K562 (cell line): ENCODE measurements around the gene UROS. TPM values are rescaled to one million over a fixed set of nuclear protein-coding genes. Genes with fewer than 3 reads are reported as not detected.

Experiments used
- ATAC-seq: fragments of 200-7000 bp; cut with Tn5 transposase; 3 replicates; pipeline ENCODE4 v1.9.1; 2020; ENCODE audit warnings: moderate library complexity
- BruUV-seq: library from RNA; stranded (reverse); fragments of 400-500 nt; replicated peaks from 2 replicates; lab custom pipeline; 2021; lab: Mats Ljungman, UMichigan
- CTCF ChIA-PET: fragments of 300-600 bp; formaldehyde crosslinking; extraction: SDS; loops from one replicate; lab custom pipeline; 2021; ENCODE audit warnings: low intra/inter-chr PET ratio; lab: Yijun Ruan, JAX
- POLR2A ChIA-PET: fragments of 300-600, 350-650 bp; sonication (Branson Sonifier 250); formaldehyde crosslinking; extraction: SDS; loops from one replicate; lab custom pipeline; 2021; ENCODE audit warnings: antibody characterized with exemption, inconsistent platforms; lab: Yijun Ruan, JAX
- DNase-seq, 4 experiments: peaks; one replicate each; pipeline versions ENCODE4 v3.0.0 to v3.0.0-alpha.2; 2011 to 2018; ENCODE audit warnings: low spot score in 3 of 4, mixed read lengths in 3 of 4; ENCODE audit errors: extremely low read depth in 1 of 4
- FAIRE-seq: peaks from 2 replicates; lab custom pipeline; 2011; peaks lifted over from hg19 to GRCh38; lab: Jason Lieb, UNC
- H2AFZ ChIP-seq: 2 replicates; pipeline ENCODE4 v1.6.0; 2011; ENCODE audit warnings: low read depth, low read length, control low read depth, inconsistent platforms
- H3K27ac ChIP-seq: fragments of 200-600 bp; 3 replicates; pipeline ENCODE4 v1.8.0; 2011; ENCODE audit warnings: low read depth, mild to moderate bottlenecking, control low read depth, inconsistent platforms, low read length, moderate library complexity, mixed read lengths; ENCODE audit errors: extremely low read depth
- H3K27me3 ChIP-seq, 2 experiments: fragments of 300-600 bp in 1 of 2; 2 replicates in 1 of 2; 3 replicates in 1 of 2; pipeline versions ENCODE4 v1.6.0 to v1.8.0; 2011; ENCODE audit warnings: inconsistent platforms in 2 of 2, low read length in 2 of 2, mild to moderate bottlenecking in 1 of 2, mixed read lengths in 1 of 2, moderate library complexity in 1 of 2; ENCODE audit not compliant: control insufficient read depth in 2 of 2, insufficient read depth in 2 of 2
- H3K36me3 ChIP-seq: fragments of 300-600 bp; 3 replicates; pipeline ENCODE4 v1.8.0; 2011; ENCODE audit warnings: mild to moderate bottlenecking, low read length, inconsistent platforms; ENCODE audit not compliant: control insufficient read depth, insufficient read depth
- H3K4me1 ChIP-seq, 2 experiments: fragments of 200-600 bp in 1 of 2; replicated peaks in 1 of 2; 2 replicates in 1 of 2; 3 replicates in 1 of 2; pipeline versions ENCODE4 v1.5.1 to v1.8.0; 2011; ENCODE audit warnings: inconsistent platforms in 2 of 2, low read length in 2 of 2, mild to moderate bottlenecking in 1 of 2, mixed read lengths in 1 of 2, moderate library complexity in 1 of 2; ENCODE audit not compliant: control insufficient read depth in 2 of 2, insufficient read depth in 2 of 2
- H3K4me2 ChIP-seq: 2 replicates; pipeline ENCODE4 v1.6.1; 2011; ENCODE audit warnings: low read length, control low read depth, inconsistent platforms, mixed read lengths; ENCODE audit not compliant: insufficient read depth
- H3K4me3 ChIP-seq: fragments of 200-600 bp; sonication (generic), shearing (Covaris generic); 2 replicates; pipeline ENCODE4 v1.5.1; 2016; ENCODE audit warnings: control low read depth, inconsistent platforms
- H3K79me2 ChIP-seq: fragments of 200-600 bp; 3 replicates; pipeline ENCODE4 v1.8.0; 2011; ENCODE audit warnings: low read length, inconsistent platforms; ENCODE audit not compliant: control insufficient read depth, insufficient read depth
- H3K9ac ChIP-seq, 2 experiments: 2 replicates each; pipeline versions ENCODE4 v1.6.0 to v1.6.1; 2011; ENCODE audit warnings: low read depth in 2 of 2, low read length in 2 of 2, control low read depth in 1 of 2, inconsistent platforms in 1 of 2, mild to moderate bottlenecking in 1 of 2, mixed read lengths in 1 of 2; ENCODE audit not compliant: insufficient read depth in 1 of 2
- H3K9me1 ChIP-seq: one replicate; pipeline ENCODE4 v1.6.0; 2011; ENCODE audit warnings: inconsistent platforms, mild to moderate bottlenecking, low read length, moderate library complexity; ENCODE audit not compliant: control insufficient read depth, insufficient read depth
- H3K9me3 ChIP-seq: replicated peaks from 2 replicates; pipeline ENCODE4 v1.5.1; 2011; ENCODE audit warnings: low read depth, low read length, inconsistent platforms; ENCODE audit not compliant: control insufficient read depth, insufficient read depth
- H4K20me1 ChIP-seq: replicated peaks from 2 replicates; pipeline ENCODE4 v1.6.1; 2011; ENCODE audit warnings: low read length, inconsistent platforms, mixed read lengths; ENCODE audit not compliant: control insufficient read depth, insufficient read depth
- BRF1 ChIP-seq: IDR thresholded peaks from 3 replicates; pipeline ENCODE4 v1.6.1; 2011; ENCODE audit warnings: borderline replicate concordance, mild to moderate bottlenecking; ENCODE audit not compliant: insufficient read length; ENCODE audit errors: extremely low read depth
- CBX8 ChIP-seq: fragments of 200-600 bp; sonication (generic); IDR thresholded peaks from 2 replicates; pipeline ENCODE4 v1.6.1; 2012; ENCODE audit warnings: borderline replicate concordance, mixed run types, low read depth, mild to moderate bottlenecking, moderate library complexity, mixed read lengths, low read length, control low read depth, inconsistent platforms; ENCODE audit not compliant: poor library complexity, severe bottlenecking; ENCODE audit errors: extremely low read depth
- CREB3 ChIP-seq: fragments of 450-650 bp; conservative IDR thresholded peaks from 2 replicates; pipeline ENCODE4 v1.6.1; 2016; ENCODE audit warnings: missing genetic modification characterization, low read depth, mild to moderate bottlenecking, missing compliant biosample characterization, moderate library complexity
- ESRRA ChIP-seq: fragments of 450-650 bp; IDR thresholded peaks from 2 replicates; pipeline ENCODE4 v1.6.1; 2014; ENCODE audit warnings: low read depth, mild to moderate bottlenecking, moderate library complexity, borderline replicate concordance
- ETV6 ChIP-seq, 3 experiments: fragments of 150-350 bp in 1 of 3; sonication (generic) in 1 of 3; formaldehyde crosslinking in 1 of 3; IDR thresholded peaks; 2 replicates each; pipeline versions ENCODE4 v1.6.1 to v1.8.0; 2014 to 2022; ENCODE audit warnings: borderline replicate concordance in 2 of 3, low read depth in 2 of 3, antibody characterized with exemption in 1 of 3, low read length in 1 of 3, mild to moderate bottlenecking in 1 of 3, missing genetic modification reagents in 1 of 3
- HLTF ChIP-seq: fragments of 450-650 bp; IDR thresholded peaks from 2 replicates; pipeline ENCODE4 v1.6.1; 2016
- HMG20A ChIP-seq: fragments of 450-650 bp; formaldehyde crosslinking; conservative IDR thresholded peaks from 2 replicates; pipeline ENCODE4 v1.4.0; 2020; ENCODE audit warnings: mild to moderate bottlenecking, mixed read lengths
- NR1H2 ChIP-seq: sonication (generic); formaldehyde crosslinking; IDR thresholded peaks from 2 replicates; pipeline ENCODE4 v1.4.0; 2020; ENCODE audit warnings: mild to moderate bottlenecking, missing genetic modification reagents
- PCBP2 ChIP-seq: fragments of 200-400 bp; formaldehyde crosslinking; IDR thresholded peaks from 2 replicates; pipeline ENCODE4 v1.6.1; 2018; ENCODE audit warnings: low read length, low read depth, mild to moderate bottlenecking, moderate library complexity; ENCODE audit not compliant: poor library complexity, severe bottlenecking
- PHB ChIP-seq: fragments of 250-450 bp; sonication (Bioruptor Pico); IDR thresholded peaks from 2 replicates; pipeline ENCODE4 v1.5.0; 2021
- RNF219 ChIP-seq: fragments of 250-450 bp; sonication (Bioruptor Pico); IDR thresholded peaks from 2 replicates; pipeline ENCODE4 v1.5.0; 2022; ENCODE audit warnings: mild to moderate bottlenecking
- ZBTB12 ChIP-seq: fragments of 250-450 bp; sonication (Bioruptor Pico); IDR thresholded peaks from 2 replicates; pipeline ENCODE4 v1.4.0; 2020
- ZNF212 ChIP-seq: fragments of 450-650 bp; formaldehyde crosslinking; IDR thresholded peaks from 2 replicates; pipeline ENCODE4 v1.4.0; 2020; ENCODE audit warnings: mild to moderate bottlenecking
- ZNF695 ChIP-seq: fragments of 450-650 bp; formaldehyde crosslinking; IDR thresholded peaks from 2 replicates; pipeline ENCODE4 v1.4.0; 2020; ENCODE audit warnings: mild to moderate bottlenecking, moderate library complexity
- WGBS: fragments of 100-300 bp; shearing (Covaris generic); methylation state at CpG from one replicate; pipeline ENCODE4 v1.1.6; 2016; ENCODE audit warnings: low coverage, mixed read lengths; ENCODE audit not compliant: insufficient coverage; ENCODE audit errors: missing lambda C conversion rate; 5-methylcytosine and 5-hydroxymethylcytosine counted together
- in situ Hi-C: fragments of 300-500 bp; cut with MboI; formaldehyde crosslinking; loops from 4 replicates; pipeline ENCODE4 v1.15.0; 2018; ENCODE audit warnings: inconsistent platforms, mixed read lengths
- intact Hi-C: fragments of 100-400 bp; cut with micrococcal nuclease; formaldehyde crosslinking; loops from 2 replicates; pipeline ENCODE4 v1.14.2; 2022
- polyA plus RNA-seq, 8 experiments: library from polyadenylated mRNA; depleted of rRNA in 4 of 8; stranded (reverse) in 5 of 8; unstranded in 3 of 8; fragments of >200 nt; fragmentation: Nextera tagmentation in 2 of 8; fragmentation: Illumina TruSeq in 1 of 8; extraction: Ambion mirVana in 2 of 8; extraction: Trizol in 1 of 8; gene quantifications; 2 replicates each; pipeline versions ENCODE4 v1.2.1 to v1.2.3, GENCODE V29; 2011 to 2014; ENCODE audit warnings: inconsistent platforms in 1 of 8, missing spikeins in 1 of 8
- total RNA-seq, 7 experiments: library from RNA; depleted of rRNA in 6 of 7; stranded (reverse); fragments of >200 nt in 6 of 7; fragmentation: Illumina TruSeq in 2 of 7; extraction: Trizol in 2 of 7; gene quantifications; 2 replicates each; pipeline versions ENCODE4 v1.2.1 to v1.2.3, GENCODE V29; 2011 to 2021; ENCODE audit warnings: low replicate concordance in 1 of 7

UROS gene
- total and polyA plus RNA-seq, 9 of the 15 experiments (the other 6 are each of a cell fraction or from before 2014, with no cell fraction given): 6.4 to 39.1 (median 32.3) TPM

GRCh38 chr10:125857185-125857760 is 34.2 kb upstream of the UROS start (continued):
- no peak for TF ChIP-seq BRF1
- TF ChIP-seq ZNF695 (CRISPR knock-in tag): no peak
- no peak for TF ChIP-seq ETV6 (IDR thresholded peaks at IDR 0.05; ENCODE audit: borderline replicate concordance in 1 of 2, low read depth in 2 of 2, low read length in 1 of 2)
- no peak for TF ChIP-seq ETV6 (CRISPR knock-in tag; IDR thresholded peaks at IDR 0.05; ENCODE audit: borderline replicate concordance)

GRCh38 chr10:125852487-125852886 is 29.4 kb upstream of the UROS start:
- Histone ChIP-seq H4K20me1 (no peaks in the 10 kb centered on the region), H3K4me1 (no peaks in the 10 kb centered on the region), H3K9ac (no peak overlapping the region), H3K9me3 (no peaks in the 10 kb centered on the region), H3K4me2 (no peak overlapping the region), H3K9me1 (no peaks in the 10 kb centered on the region), H2AFZ (no peak overlapping the region), H3K27me3 (no peaks in the 10 kb centered on the region), H3K36me3 (peaks cover 36% of the 10 kb centered on the region; the same call in 2 of the 3 replicates), H3K27ac (no peak overlapping the region), H3K79me2 (no peaks in the 10 kb centered on the region), H3K4me3 (no peak overlapping the region)
- intact Hi-C loops (no loop called here), in situ Hi-C loops (no loop called here)
- no TSS peak for BruUV-seq
- CTCF ChIA-PET: no interaction called here
- no peak for ATAC-seq
- no peak for DNase-seq
- POLR2A ChIA-PET: no interaction called here
- FAIRE-seq: no peak
- WGBS: 79% methylated on average over 5 of the region's 7 CpGs
- TF ChIP-seq ZNF212 (CRISPR knock-in tag) (no peak), PCBP2 (no peak), CBX8 (no peak), CREB3 (tag) (no peak), HLTF (no peak), ESRRA (no peak), PHB (CRISPR knock-in tag) (no peak), HMG20A (no peak), NR1H2 (no peak), ZBTB12 (no peak), RNF219 (no peak)
